GM19043 (cell line): ENCODE data around the gene PROM1.

ENCODE experiments used
- ATAC-seq: cut with Tn5 transposase; IDR thresholded peaks from one replicate; pipeline ENCODE4 v1.9.1; 2021; ENCODE audit warnings: low read depth; ENCODE audit not compliant: unreplicated experiment

Gene PROM1

GRCh38 chr4:15921592-15921932, 162.3 kb downstream of the PROM1 start:
- no peak for ATAC-seq

GRCh38 chr4:15920723-15921591, 162.9 kb downstream of the PROM1 start:
- ATAC-seq, result no peak

- no peak for ATAC-seq
Observed at GRCh38 chr4:15918484-15919129, 165.2 kb downstream of the PROM1 start.
